Ascending aorta (tissue), 2 donors: ENCODE measurements around the gene SPTBN1. TPM values are rescaled to one million over a fixed set of nuclear protein-coding genes. Genes with fewer than 3 reads are reported as not detected.

Source experiments
- DNase-seq, 2 donors: peaks; one replicate each; pipeline ENCODE4 v3.0.0-alpha.2; 2019; ENCODE audit warnings: low spot score in 2 of 2
- H3K27ac ChIP-seq, 2 donors: fragments of 200-600 bp; sonication (generic); one replicate each; pipeline ENCODE4 v1.5.1; 2016 to 2017; ENCODE audit warnings: mild to moderate bottlenecking in 1 of 2
- H3K27me3 ChIP-seq: fragments of 200-600 bp; sonication (generic); one replicate; pipeline ENCODE4 v1.5.1; 2017
- H3K36me3 ChIP-seq, 2 donors: fragments of 200-600 bp; sonication (generic); one replicate each; pipeline ENCODE4 v1.5.1; 2016
- H3K4me1 ChIP-seq, 2 donors: fragments of 200-600 bp; sonication (generic); one replicate each; pipeline ENCODE4 v1.5.1; 2016 to 2017; ENCODE audit warnings: mild to moderate bottlenecking in 1 of 2
- H3K4me3 ChIP-seq, 2 donors: fragments of 200-600 bp; sonication (generic); one replicate each; pipeline ENCODE4 v1.5.1; 2016 to 2017; ENCODE audit warnings: mild to moderate bottlenecking in 1 of 2
- H3K9me3 ChIP-seq, 2 donors: fragments of 200-600 bp; sonication (generic); one replicate each; pipeline ENCODE4 v1.5.1; 2016
- intact Hi-C: fragments of 100-400 bp; cut with DNase I; formaldehyde crosslinking; loops from one replicate; pipeline ENCODE4 v1.15.1; 2023
- total RNA-seq: library from RNA; depleted of rRNA; stranded (reverse); fragments of >200 nt; gene quantifications from one replicate; pipeline ENCODE4 v1.1.0, GENCODE V29; 2016
- TF ChIP-seq, protein P1 (sequence below), 3 experiments: fragments of 200-600 bp in 2 of 3; fragments of 450-650 bp in 1 of 3; sonication (generic) in 2 of 3; IDR thresholded peaks; one replicate each; pipeline ENCODE4 v1.5.1; 2016 to 2019; ENCODE audit warnings: antibody characterized with exemption in 3 of 3, mild to moderate bottlenecking in 1 of 3, moderate library complexity in 1 of 3

Gene SPTBN1
- total RNA-seq, 1 donor from 2014 or later = 246 TPM

DNA sequence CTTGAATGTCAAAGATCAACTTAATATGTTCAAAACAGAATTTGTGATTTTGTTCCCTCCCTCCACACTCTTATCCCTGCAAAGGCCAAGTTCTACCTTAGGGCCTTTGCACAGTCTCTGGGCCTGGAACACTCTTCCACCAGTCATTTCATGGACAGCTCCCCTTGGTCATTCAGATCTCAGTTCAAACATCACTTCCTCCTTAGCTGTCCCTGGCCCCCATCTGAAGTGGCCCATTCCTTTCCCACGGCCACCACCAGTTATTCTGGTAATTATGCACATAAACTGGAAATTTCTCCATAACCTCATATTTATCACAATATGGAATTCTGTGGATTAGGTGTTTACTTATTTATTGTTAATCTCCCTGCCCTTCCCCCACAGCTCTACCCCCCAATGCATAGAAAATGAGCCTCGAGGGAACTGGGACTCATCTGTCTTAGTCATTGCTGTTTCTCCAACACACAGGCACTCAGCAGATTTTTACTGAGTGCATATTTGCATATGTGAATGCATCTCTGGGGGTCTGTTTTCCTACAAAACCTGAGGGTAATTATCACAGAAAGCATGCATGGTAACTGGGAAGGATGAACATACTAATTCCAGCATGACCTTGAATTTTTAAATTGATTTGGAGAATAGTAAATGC lies 35.5 kb upstream of the SPTBN1 start:
- Histone ChIP-seq H3K9me3 (no peaks in the 10 kb centered on the region), H3K27me3 (no peaks in the 10 kb centered on the region), H3K27ac (no peak overlapping the region), H3K4me1 (no peaks in the 10 kb centered on the region), H3K4me3 (no peak overlapping the region), H3K36me3 (no peaks in the 10 kb centered on the region)
- intact Hi-C loops = no loop called here
- DNase-seq = no peak
- TF ChIP-seq, protein P1, sequence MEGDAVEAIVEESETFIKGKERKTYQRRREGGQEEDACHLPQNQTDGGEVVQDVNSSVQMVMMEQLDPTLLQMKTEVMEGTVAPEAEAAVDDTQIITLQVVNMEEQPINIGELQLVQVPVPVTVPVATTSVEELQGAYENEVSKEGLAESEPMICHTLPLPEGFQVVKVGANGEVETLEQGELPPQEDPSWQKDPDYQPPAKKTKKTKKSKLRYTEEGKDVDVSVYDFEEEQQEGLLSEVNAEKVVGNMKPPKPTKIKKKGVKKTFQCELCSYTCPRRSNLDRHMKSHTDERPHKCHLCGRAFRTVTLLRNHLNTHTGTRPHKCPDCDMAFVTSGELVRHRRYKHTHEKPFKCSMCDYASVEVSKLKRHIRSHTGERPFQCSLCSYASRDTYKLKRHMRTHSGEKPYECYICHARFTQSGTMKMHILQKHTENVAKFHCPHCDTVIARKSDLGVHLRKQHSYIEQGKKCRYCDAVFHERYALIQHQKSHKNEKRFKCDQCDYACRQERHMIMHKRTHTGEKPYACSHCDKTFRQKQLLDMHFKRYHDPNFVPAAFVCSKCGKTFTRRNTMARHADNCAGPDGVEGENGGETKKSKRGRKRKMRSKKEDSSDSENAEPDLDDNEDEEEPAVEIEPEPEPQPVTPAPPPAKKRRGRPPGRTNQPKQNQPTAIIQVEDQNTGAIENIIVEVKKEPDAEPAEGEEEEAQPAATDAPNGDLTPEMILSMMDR (IDR thresholded peaks at IDR 0.05) = no peak

DNA sequence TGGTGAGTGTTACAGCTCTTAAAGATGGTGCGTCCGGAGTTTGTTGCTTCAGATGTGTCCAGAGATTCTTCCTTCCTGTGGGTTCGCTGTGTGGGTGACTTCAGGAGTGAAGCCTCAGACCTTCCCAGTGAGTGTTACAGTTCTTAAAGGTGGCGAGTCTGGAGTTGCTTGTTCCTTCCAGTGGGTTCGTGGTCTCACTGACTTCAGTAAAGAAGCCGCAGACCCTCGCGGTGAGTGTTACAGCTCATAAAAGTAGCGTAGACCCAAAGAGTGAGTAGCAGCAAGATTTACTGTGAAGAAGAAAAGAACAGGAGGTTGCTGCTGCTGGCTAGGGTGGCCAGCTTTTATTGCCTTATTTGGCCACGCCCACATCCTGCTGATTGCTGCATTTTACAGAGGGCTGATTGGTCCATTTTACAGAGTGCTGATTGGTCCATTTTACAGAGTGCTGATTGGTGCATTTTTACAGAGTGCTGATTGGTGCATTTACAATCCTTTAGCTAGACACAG lies 34.0 kb upstream of the SPTBN1 start:
- TF ChIP-seq, protein P1 (IDR thresholded peaks at IDR 0.05) = no peak

DNA sequence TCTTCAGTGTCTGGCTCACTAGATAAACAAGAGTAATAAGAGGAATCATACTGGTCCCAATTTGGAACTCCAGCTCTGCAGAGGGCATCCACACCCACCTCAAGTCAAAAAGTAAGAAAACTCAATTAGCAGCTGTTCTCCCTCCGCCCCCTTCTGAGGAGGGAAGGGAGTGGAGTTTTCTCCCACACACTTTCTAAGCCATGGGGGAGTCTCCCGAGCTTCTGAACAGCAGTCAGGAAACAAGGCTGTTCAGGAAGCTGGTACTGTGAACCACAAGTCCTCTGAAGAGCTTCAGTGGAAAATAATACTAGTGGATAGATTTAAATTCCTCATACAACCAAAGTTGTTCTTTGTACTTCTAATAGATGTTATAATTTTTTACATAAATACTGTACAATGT lies 32.9 kb upstream of the SPTBN1 start:
- TF ChIP-seq, protein P1 (IDR thresholded peaks at IDR 0.05) = no peak
- no peaks in the 10 kb centered on the region for H3K27me3 ChIP-seq
- intact Hi-C loops = no loop called here
- no peak for DNase-seq
- H3K4me1 ChIP-seq = no peaks in the 10 kb centered on the region
- H3K27ac ChIP-seq = no peak overlapping the region
- no peaks in the 10 kb centered on the region for H3K9me3 ChIP-seq
- H3K4me3 ChIP-seq = no peak overlapping the region
- no peaks in the 10 kb centered on the region for H3K36me3 ChIP-seq

More for the DNA sequence above, 34.0 kb upstream of the SPTBN1 start:
- no peaks in the 10 kb centered on the region for H3K9me3 ChIP-seq
- no peaks in the 10 kb centered on the region for H3K27me3 ChIP-seq
- no peaks in the 10 kb centered on the region for H3K36me3 ChIP-seq
- no peak for DNase-seq
- intact Hi-C loops = no loop called here
- no peak overlapping the region for H3K4me3 ChIP-seq
- H3K4me1 ChIP-seq = no peaks in the 10 kb centered on the region
- no peak overlapping the region for H3K27ac ChIP-seq

DNA sequence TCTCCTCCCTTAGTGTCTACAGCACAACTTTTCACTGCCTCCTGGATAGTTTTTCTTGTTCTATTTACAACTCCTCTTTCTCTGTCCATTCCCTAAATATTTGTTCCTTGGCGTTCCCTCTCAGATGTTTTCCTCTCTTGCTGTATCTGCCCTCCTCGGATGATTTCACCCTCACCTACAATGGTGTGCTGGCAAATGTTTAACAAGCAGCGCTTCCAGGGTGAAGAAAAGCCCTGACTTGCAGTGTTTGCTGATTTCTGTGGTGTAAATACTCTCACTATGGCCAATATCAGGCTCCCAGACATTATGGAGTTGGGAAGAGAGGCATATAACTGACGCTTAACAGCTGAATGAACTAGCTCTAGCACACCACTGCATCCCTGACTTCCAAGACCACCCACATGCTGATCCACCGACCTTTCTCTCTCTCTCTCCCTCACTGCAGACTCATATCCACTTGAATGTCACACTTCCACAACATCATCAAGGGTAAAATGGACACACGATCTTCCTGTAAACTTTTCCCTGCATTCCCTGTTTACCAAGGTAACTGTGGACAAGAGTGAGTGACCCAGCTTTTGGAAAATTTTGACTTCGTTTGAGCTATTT lies 31.5 kb upstream of the SPTBN1 start:
- no peaks in the 10 kb centered on the region for H3K9me3 ChIP-seq
- peaks cover 8 to 10% of the 10 kb centered on the region in 2 donors for H3K4me1 ChIP-seq
- no peak overlapping the region for H3K27ac ChIP-seq
- no peaks in the 10 kb centered on the region for H3K36me3 ChIP-seq
- intact Hi-C loops = no loop called here
- TF ChIP-seq, protein P1 (IDR thresholded peaks at IDR 0.05) = no peak
- no peak overlapping the region for H3K4me3 ChIP-seq
- no peak for DNase-seq
- H3K27me3 ChIP-seq = no peaks in the 10 kb centered on the region

DNA sequence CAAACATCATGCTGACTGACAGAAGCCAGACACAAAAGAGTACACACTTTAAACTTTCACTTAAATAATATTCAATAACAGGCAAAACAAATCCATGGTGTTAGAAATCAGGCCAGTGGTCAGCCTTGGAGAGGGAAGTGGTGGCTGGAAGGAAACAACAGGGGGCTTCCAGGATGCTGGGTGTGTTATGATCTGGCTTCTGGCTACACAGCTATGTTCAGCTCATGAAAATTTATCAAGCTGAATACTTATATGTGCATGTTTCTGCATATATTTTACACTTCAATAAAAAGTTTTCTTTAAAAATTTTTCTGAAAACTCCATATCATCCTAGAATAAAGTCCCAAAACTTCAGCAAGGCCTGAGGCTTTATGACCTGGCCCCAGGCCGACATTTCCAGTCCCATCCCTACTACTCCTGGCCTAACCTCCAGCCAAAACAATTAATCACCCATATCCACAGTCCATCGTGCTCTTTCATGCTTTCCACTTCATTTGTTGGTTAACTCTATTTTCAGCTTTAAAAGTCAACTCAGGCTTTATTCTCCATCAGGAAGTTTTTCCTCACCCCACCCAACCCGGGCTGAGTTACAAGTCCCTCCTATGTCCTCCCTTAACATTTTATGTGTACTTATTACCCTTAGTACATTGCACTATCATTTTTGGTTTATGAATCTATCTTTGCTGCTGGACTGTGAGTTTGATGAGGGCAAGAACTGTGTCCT lies 27.9 kb upstream of the SPTBN1 start:
- DNase-seq = no peak
- intact Hi-C loops = no loop called here
- no peaks in the 10 kb centered on the region for H3K9me3 ChIP-seq
- no peaks in the 10 kb centered on the region for H3K36me3 ChIP-seq
- peak overlapping the region; percentile 35 to 63 for H3K27ac ChIP-seq
- no peak overlapping the region for H3K4me3 ChIP-seq
- TF ChIP-seq, protein P1 (IDR thresholded peaks at IDR 0.05) = no peak
- peaks cover 10 to 12% of the 10 kb centered on the region in 2 donors for H3K4me1 ChIP-seq
- no peaks in the 10 kb centered on the region for H3K27me3 ChIP-seq
